Central memory CD8-positive, alpha-beta T cell (primary cell): Measurements from ENCODE around the gene GALNT14.
"Not testable (repeated sequence)": the region's sequence is repeated elsewhere in the genome, so short reads cannot be mapped to it uniquely, and the experiment has no call there.

Experiments used
- ATAC-seq: fragments of 150-1000 bp; cut with Tn5 transposase; replicated peaks from 2 replicates; pipeline ENCODE4 v1.10.0; 2022; ENCODE audit warnings: mild to moderate bottlenecking, moderate FRiP score, moderate number of reproducible peaks; ENCODE audit not compliant: poor library complexity, severe bottlenecking; ENCODE audit errors: extremely low read depth
- DNase-seq, 2 donors: peaks; one replicate each; pipeline ENCODE4 v3.0.0; 2021; ENCODE audit warnings: low spot score in 2 of 2
- H3K27ac Mint-ChIP-seq: one replicate; pipeline ENCODE4 v1.8.0; 2022; ENCODE audit warnings: low read depth, mild to moderate bottlenecking, moderate library complexity, mixed read lengths
- H3K27me3 Mint-ChIP-seq: one replicate; pipeline ENCODE4 v1.8.0; 2022; ENCODE audit warnings: mixed read lengths
- H3K36me3 Mint-ChIP-seq: one replicate; pipeline ENCODE4 v1.8.0; 2022; ENCODE audit warnings: mild to moderate bottlenecking, moderate library complexity, mixed read lengths; ENCODE audit not compliant: insufficient read depth
- H3K4me1 Mint-ChIP-seq: one replicate; pipeline ENCODE4 v1.8.0; 2022; ENCODE audit warnings: mixed read lengths
- H3K4me3 Mint-ChIP-seq: one replicate; pipeline ENCODE4 v1.8.0; 2022; ENCODE audit warnings: mild to moderate bottlenecking, moderate library complexity, mixed read lengths
- H3K9me3 Mint-ChIP-seq: one replicate; pipeline ENCODE4 v1.8.0; 2022; ENCODE audit warnings: mixed read lengths

GALNT14 gene

GRCh38 chr2:30931841-30932407 lies 206.3 kb downstream of the GALNT14 start:
- no peaks in the 10 kb centered on the region for H3K27me3 Mint-ChIP-seq
- ATAC-seq, result no peak
- no peak overlapping the region for H3K27ac Mint-ChIP-seq
- H3K9me3 Mint-ChIP-seq, result no peaks in the 10 kb centered on the region
- no peaks in the 10 kb centered on the region for H3K4me1 Mint-ChIP-seq
- DNase-seq, result no peak
- H3K36me3 Mint-ChIP-seq, result no peaks in the 10 kb centered on the region
- no peak overlapping the region for H3K4me3 Mint-ChIP-seq

DNA sequence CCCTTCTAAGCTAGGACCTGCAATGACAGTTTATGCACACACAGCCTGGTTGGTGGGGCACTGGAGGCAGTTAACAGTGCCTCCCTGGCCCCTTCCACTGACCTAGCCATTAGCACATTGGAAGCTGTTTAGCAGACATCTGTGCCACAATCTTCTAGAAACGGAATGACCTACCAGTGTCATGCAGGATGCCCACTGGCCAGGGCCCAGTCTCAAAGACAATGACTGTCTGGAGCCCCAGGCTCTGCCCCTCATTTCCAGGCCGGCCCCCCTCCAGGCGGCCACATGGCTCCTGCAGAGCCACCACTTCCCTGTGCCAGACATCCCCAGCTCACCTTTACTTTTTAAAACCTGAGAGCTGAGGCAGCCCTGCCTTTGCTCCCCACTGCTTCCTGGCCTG lies 207.5 kb downstream of the GALNT14 start:
- DNase-seq (no peak), ATAC-seq (no peak)
- H3K36me3 Mint-ChIP-seq, result no peaks in the 10 kb centered on the region
- no peak overlapping the region for H3K27ac Mint-ChIP-seq
- no peaks in the 10 kb centered on the region for H3K27me3 Mint-ChIP-seq
- H3K4me1 Mint-ChIP-seq, result no peaks in the 10 kb centered on the region
- no peak overlapping the region for H3K4me3 Mint-ChIP-seq
- H3K9me3 Mint-ChIP-seq, result no peaks in the 10 kb centered on the region

GRCh38 chr2:30927465-30928075 lies 210.7 kb downstream of the GALNT14 start:
- peaks cover 3% of the 10 kb centered on the region for H3K27me3 Mint-ChIP-seq
- no peak for ATAC-seq
- no peak overlapping the region for H3K27ac Mint-ChIP-seq
- DNase-seq, result no peak
- no peaks in the 10 kb centered on the region for H3K4me1 Mint-ChIP-seq
- H3K4me3 Mint-ChIP-seq, result no peak overlapping the region
- no peaks in the 10 kb centered on the region for H3K9me3 Mint-ChIP-seq
- no peaks in the 10 kb centered on the region for H3K36me3 Mint-ChIP-seq

DNA sequence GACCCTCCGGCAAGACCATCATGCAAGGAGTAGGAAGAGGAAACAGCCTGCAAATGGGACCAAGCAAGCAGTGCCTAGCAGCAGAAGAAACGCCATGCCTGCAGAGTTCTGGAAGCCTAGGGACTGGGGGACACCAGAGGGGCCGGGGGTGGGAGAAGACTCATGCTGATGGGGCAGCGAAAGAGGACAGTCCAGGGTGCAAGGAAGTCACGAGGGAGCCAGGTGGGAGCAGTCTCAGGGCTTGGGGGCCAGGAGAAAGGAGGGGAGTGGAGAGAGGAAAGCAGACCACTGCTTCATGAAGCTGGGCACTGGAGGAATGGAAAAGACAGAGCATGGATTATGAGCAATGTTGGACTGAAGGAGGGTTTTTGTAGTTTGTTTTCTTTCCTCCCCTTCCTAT lies 211.6 kb downstream of the GALNT14 start:
- H3K9me3 Mint-ChIP-seq, result no peaks in the 10 kb centered on the region
- no peak overlapping the region for H3K27ac Mint-ChIP-seq

DNA sequence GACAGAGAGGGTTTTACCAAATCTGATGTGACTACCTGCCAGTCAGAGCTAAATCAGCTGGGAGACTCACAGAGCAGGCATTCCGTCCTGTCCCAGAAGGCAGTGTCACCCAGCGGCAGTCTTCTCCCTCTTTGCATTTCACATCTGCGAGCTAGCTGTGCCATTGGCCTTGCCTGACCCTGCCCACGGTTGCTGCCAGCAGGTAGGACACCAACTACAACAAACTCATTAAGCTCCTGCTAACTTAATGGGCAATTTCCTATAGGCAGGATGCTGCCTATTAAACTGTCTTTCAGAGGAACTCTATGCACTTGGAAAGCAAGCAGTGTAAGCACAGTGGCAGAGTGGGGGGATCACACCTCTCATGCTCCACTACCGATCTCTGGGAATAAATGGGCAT lies 214.6 kb downstream of the GALNT14 start:
- Mint-ChIP-seq H3K27me3 (peaks cover 8% of the 10 kb centered on the region), H3K9me3 (no peaks in the 10 kb centered on the region), H3K4me3 (no peak overlapping the region), H3K4me1 (no peaks in the 10 kb centered on the region), H3K36me3 (no peaks in the 10 kb centered on the region), H3K27ac (no peak overlapping the region)
- DNase-seq, result no peak
- no peak for ATAC-seq

More for the DNA sequence above, 211.6 kb downstream of the GALNT14 start:
- Mint-ChIP-seq H3K4me3 (no peak overlapping the region), H3K4me1 (no peaks in the 10 kb centered on the region), H3K27me3 (peaks cover 8% of the 10 kb centered on the region), H3K36me3 (no peaks in the 10 kb centered on the region)
- ATAC-seq, result no peak
- DNase-seq, result no peak

- ATAC-seq, result no peak
- H3K4me3 Mint-ChIP-seq, result no peak overlapping the region
- H3K36me3 Mint-ChIP-seq, result no peaks in the 10 kb centered on the region
- H3K27me3 Mint-ChIP-seq, result peaks cover 8% of the 10 kb centered on the region
- no peak for DNase-seq
- H3K9me3 Mint-ChIP-seq, result no peaks in the 10 kb centered on the region
- no peaks in the 10 kb centered on the region for H3K4me1 Mint-ChIP-seq
- H3K27ac Mint-ChIP-seq, result no peak overlapping the region
These were observed 217.7 kb downstream of the GALNT14 start for GRCh38 chr2:30920511-30920910.

DNA sequence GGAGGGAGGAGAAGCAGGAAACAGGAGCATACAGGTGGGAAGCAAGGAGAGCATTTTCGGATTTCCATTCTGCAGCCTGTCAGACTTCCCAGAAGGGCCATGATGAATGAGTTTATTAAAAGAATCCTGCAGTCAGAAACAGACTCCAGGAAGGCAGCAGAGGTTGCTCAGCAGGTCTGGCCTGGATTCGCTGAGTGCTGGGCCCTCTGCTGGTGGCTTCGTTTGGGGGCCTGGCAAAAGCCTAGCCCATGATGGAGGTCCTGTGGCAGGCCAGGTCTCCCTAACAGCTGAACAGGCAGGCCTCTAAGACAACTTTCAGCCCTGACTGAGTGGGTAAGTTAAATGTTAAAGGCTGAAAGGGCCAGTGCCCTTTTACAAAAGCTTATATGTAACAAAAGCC lies 222.8 kb downstream of the GALNT14 start:
- Mint-ChIP-seq H3K36me3 (peaks cover 1% of the 10 kb centered on the region), H3K4me3 (no peak overlapping the region), H3K9me3 (no peaks in the 10 kb centered on the region), H3K27me3 (peaks cover 25% of the 10 kb centered on the region), H3K4me1 (no peaks in the 10 kb centered on the region), H3K27ac (no peak overlapping the region)
- DNase-seq (no peak), ATAC-seq (no peak)

DNA sequence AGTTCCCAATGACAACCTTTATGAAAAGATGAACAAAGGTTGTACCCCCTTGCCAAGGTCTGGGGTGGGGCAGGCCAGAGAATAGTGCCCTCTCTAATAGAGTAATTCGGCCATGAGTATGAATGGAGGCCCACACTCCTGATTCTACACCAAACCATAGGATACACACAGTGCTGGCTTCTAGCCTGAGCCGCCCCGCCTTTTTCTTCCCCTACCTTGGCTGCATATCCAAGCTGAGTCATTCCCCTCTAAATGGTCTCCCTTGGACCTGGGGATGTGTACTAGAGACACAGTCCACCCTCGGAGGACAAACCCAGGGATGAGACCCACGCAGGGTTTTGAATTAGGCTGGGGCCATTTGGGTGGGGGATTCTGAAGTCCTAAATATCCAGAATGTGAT lies 223.8 kb downstream of the GALNT14 start:
- no peaks in the 10 kb centered on the region for H3K9me3 Mint-ChIP-seq
- DNase-seq, result no peak
- H3K4me3 Mint-ChIP-seq, result no peak overlapping the region
- no peak overlapping the region for H3K27ac Mint-ChIP-seq
- peaks cover 1% of the 10 kb centered on the region for H3K36me3 Mint-ChIP-seq
- peaks cover 25% of the 10 kb centered on the region for H3K27me3 Mint-ChIP-seq
- ATAC-seq, result no peak
- H3K4me1 Mint-ChIP-seq, result no peaks in the 10 kb centered on the region

GRCh38 chr2:30912056-30912455 lies 226.2 kb downstream of the GALNT14 start:
- Mint-ChIP-seq H3K4me3 (no peak overlapping the region), H3K27ac (no peak overlapping the region), H3K9me3 (no peaks in the 10 kb centered on the region), H3K27me3 (peaks cover 25% of the 10 kb centered on the region), H3K4me1 (no peaks in the 10 kb centered on the region), H3K36me3 (peaks cover 1% of the 10 kb centered on the region)
- ATAC-seq, result no peak
- DNase-seq, result no peak

GRCh38 chr2:30911327-30911726 lies 226.9 kb downstream of the GALNT14 start:
- Mint-ChIP-seq H3K4me1 (no peaks in the 10 kb centered on the region), H3K36me3 (peaks cover 1% of the 10 kb centered on the region), H3K4me3 (no peak overlapping the region), H3K27ac (no peak overlapping the region), H3K27me3 (peaks cover 25% of the 10 kb centered on the region), H3K9me3 (no peaks in the 10 kb centered on the region)
- ATAC-seq (no peak), DNase-seq (no peak)

GRCh38 chr2:30910686-30911085 lies 227.6 kb downstream of the GALNT14 start:
- no peak for DNase-seq
- Mint-ChIP-seq H3K4me1 (no peaks in the 10 kb centered on the region), H3K36me3 (peaks cover 1% of the 10 kb centered on the region), H3K27ac (no peak overlapping the region), H3K9me3 (no peaks in the 10 kb centered on the region), H3K4me3 (no peak overlapping the region), H3K27me3 (peaks cover 25% of the 10 kb centered on the region)
- ATAC-seq, result no peak

DNA sequence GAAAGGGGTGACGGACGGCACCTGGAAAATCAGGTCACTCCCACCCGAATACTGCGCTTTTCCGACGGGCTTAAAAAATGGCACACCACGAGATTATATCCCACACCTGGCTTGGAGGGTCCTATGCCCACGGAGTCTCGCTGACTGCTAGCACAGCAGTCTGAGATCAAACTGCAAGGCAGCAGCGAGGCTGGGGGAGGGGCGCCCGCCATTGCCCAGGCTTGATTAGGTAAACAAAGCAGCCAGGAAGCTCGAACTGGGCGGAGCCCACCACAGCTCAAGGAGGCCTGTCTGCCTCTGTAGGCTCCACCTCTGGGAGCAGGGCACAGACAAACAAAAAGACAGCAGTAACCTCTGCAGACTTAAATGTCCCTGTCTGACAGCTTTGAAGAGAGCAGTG lies 233.8 kb downstream of the GALNT14 start:
- peaks cover 16% of the 10 kb centered on the region for H3K27me3 Mint-ChIP-seq
- not testable (repeated sequence) for H3K4me3 Mint-ChIP-seq, H3K36me3 Mint-ChIP-seq, H3K4me1 Mint-ChIP-seq, DNase-seq, H3K9me3 Mint-ChIP-seq, ATAC-seq, H3K27ac Mint-ChIP-seq

DNA sequence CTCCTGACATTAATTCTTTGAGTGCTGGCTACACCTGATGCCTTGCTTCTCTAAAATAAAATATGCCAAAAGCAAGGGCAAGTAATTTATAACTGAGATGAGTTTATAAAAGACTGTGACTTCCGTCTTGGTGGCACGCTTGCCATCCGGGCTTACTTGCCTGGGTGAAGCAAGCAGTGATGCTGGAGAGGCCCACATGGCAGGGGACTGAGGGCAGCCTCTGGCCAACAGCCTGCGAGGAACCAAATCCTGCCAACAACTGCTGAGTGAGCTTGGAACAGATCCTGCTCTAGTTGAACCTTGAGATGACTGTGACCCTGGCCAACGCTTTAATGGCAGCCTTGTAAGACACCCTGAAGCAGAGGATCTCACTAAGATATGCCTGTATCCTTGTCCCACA lies 234.9 kb downstream of the GALNT14 start:
- DNase-seq (no peak), ATAC-seq (no peak)
- Mint-ChIP-seq H3K27me3 (peaks cover 27% of the 10 kb centered on the region), H3K4me1 (no peaks in the 10 kb centered on the region), H3K9me3 (no peaks in the 10 kb centered on the region), H3K36me3 (peaks cover 3% of the 10 kb centered on the region), H3K27ac (no peak overlapping the region), H3K4me3 (no peak overlapping the region)
